Measurements from ENCODE around the gene HMGXB3.

The HMGXB3 gene

DNA sequence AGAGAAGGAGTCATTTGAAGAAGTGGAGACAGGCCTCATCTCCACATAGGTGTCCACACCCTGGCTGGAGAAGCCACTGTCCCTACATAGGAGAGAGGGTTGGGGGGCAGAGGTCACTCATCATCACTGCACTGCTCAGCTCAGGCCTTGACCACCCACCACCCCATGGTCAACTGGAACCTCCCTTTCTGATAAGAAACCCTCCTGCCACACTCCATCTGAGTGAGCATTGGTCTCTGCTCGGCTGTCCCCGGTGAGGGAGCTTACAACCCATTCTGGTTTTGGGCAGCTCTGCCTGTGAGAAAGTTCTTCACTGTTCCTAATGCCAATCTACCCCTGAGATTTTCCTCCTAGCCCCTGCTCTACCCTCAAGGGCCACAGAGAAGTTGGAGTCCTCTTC, 57.0 kb downstream of the HMGXB3 start:
- TF ChIP-seq POLR2A (IDR thresholded peaks at IDR 0.05; ENCODE audit: extremely low read depth, insufficient read length) (no peak), MYC (IDR thresholded peaks at IDR 0.05; ENCODE audit: low read depth, low read length) (no peak), MAX (IDR thresholded peaks at IDR 0.05; ENCODE audit: low read depth, low read length) (no peak)
- TF ChIP-seq, protein P1, sequence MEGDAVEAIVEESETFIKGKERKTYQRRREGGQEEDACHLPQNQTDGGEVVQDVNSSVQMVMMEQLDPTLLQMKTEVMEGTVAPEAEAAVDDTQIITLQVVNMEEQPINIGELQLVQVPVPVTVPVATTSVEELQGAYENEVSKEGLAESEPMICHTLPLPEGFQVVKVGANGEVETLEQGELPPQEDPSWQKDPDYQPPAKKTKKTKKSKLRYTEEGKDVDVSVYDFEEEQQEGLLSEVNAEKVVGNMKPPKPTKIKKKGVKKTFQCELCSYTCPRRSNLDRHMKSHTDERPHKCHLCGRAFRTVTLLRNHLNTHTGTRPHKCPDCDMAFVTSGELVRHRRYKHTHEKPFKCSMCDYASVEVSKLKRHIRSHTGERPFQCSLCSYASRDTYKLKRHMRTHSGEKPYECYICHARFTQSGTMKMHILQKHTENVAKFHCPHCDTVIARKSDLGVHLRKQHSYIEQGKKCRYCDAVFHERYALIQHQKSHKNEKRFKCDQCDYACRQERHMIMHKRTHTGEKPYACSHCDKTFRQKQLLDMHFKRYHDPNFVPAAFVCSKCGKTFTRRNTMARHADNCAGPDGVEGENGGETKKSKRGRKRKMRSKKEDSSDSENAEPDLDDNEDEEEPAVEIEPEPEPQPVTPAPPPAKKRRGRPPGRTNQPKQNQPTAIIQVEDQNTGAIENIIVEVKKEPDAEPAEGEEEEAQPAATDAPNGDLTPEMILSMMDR (IDR thresholded peaks at IDR 0.05; ENCODE audit: low read depth, low read length), result no peak
- no peak for DNase-seq (ENCODE audit: low read depth)
- no peak overlapping the region for H3K4me3 ChIP-seq (ENCODE audit: low read depth, low read length)

- TF ChIP-seq POLR2A (IDR thresholded peaks at IDR 0.05; ENCODE audit: extremely low read depth, insufficient read length) (no peak), MAX (IDR thresholded peaks at IDR 0.05; ENCODE audit: low read depth, low read length) (no peak), MYC (IDR thresholded peaks at IDR 0.05; ENCODE audit: low read depth, low read length) (no peak)
- TF ChIP-seq, protein P1 (IDR thresholded peaks at IDR 0.05; ENCODE audit: low read depth, low read length), result no peak
- H3K4me3 ChIP-seq (ENCODE audit: low read depth, low read length), result no peak overlapping the region
- no peak for DNase-seq (ENCODE audit: low read depth)
Observed at GRCh38 chr5:150057996-150058395, 57.5 kb downstream of the HMGXB3 start.

DNA sequence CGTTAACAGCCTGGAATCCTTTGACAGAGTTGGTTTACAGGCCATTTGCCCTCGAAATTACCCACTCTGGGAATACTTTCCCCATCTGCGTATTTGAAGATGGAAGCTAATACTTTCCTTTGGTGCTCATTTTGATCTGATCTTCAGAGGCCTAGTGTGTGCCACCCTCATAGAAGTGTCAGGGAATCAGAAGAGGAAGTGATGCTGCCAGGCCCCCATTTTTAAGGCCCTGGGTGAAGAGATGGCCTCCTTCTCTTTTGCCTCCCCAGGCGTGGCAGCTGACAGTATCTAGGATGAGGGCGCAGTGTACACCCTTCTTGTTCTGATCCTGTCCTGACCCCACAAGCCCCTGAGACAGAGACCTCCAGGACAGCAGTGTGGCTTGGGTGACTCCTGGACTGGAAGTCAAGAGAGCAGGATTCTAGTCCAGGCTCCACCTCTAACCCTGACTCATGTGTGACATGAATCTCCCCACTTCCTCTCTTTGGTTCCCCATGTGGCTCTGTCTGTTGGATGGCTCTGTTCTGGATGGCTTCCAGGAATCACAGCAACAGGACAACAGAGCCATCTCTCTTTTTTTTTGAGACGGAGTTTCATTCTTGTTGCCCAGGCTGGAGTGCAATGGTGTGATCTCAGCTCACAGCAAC, 58.1 kb downstream of the HMGXB3 start:
- no peak overlapping the region for H3K4me3 ChIP-seq (ENCODE audit: low read depth, low read length)
- TF ChIP-seq MYC (IDR thresholded peaks at IDR 0.05; ENCODE audit: low read depth, low read length), result peak; percentile 75
- peak; percentile 75 for TF ChIP-seq MAX (IDR thresholded peaks at IDR 0.05; ENCODE audit: low read depth, low read length)
- TF ChIP-seq, protein P1 (IDR thresholded peaks at IDR 0.05; ENCODE audit: low read depth, low read length), result no peak
- peak; percentile 85 for DNase-seq (ENCODE audit: low read depth)

GRCh38 chr5:150059623-150060022, 59.1 kb downstream of the HMGXB3 start:
- H3K4me3 ChIP-seq (ENCODE audit: low read depth, low read length), result no peak overlapping the region
- DNase-seq (ENCODE audit: low read depth), result no peak

DNA sequence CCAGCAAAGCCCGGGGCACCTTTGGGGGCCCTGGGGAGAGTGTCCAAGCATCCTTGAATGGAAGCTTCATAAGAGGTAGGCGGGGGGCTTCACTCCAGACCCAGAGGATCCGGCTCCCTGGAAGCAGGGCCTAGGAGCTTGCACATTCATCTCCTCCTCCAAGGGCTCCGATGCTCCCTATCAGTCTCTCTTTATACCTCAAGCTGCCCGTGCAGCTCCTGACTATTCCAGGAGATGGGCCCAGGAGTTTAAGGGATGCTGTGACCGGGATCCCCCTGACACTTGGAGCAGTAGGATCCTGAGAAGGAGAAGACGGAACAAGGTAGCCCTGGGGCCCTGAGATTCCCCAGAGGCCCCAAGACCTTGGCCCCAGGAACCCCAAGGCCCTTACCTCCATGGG, 59.9 kb downstream of the HMGXB3 start:
- DNase-seq (ENCODE audit: low read depth), result no peak
- no peak overlapping the region for H3K4me3 ChIP-seq (ENCODE audit: low read depth, low read length)
- no peak for TF ChIP-seq POLR2A (IDR thresholded peaks at IDR 0.05; ENCODE audit: extremely low read depth, insufficient read length)

More at GRCh38 chr5:150059623-150060022, 59.1 kb downstream of the HMGXB3 start:
- TF ChIP-seq MYC (IDR thresholded peaks at IDR 0.05; ENCODE audit: low read depth, low read length) (no peak), MAX (IDR thresholded peaks at IDR 0.05; ENCODE audit: low read depth, low read length) (no peak), POLR2A (IDR thresholded peaks at IDR 0.05; ENCODE audit: extremely low read depth, insufficient read length) (no peak)
- TF ChIP-seq, protein P1 (IDR thresholded peaks at IDR 0.05; ENCODE audit: low read depth, low read length), result no peak

- H3K4me3 ChIP-seq (ENCODE audit: low read depth, low read length), result no peak overlapping the region
- DNase-seq (ENCODE audit: low read depth), result no peak
- TF ChIP-seq, protein P1 (IDR thresholded peaks at IDR 0.05; ENCODE audit: low read depth, low read length), result no peak
- no peak for TF ChIP-seq MYC (IDR thresholded peaks at IDR 0.05; ENCODE audit: low read depth, low read length)
- no peak for TF ChIP-seq POLR2A (IDR thresholded peaks at IDR 0.05; ENCODE audit: extremely low read depth, insufficient read length)
- TF ChIP-seq MAX (IDR thresholded peaks at IDR 0.05; ENCODE audit: low read depth, low read length), result no peak
Observed at GRCh38 chr5:150061538-150061995, 61.0 kb downstream of the HMGXB3 start.
